ENCODE measurements around the gene SMAP2.
"Not testable (repeated sequence)": the region's sequence is repeated elsewhere in the genome, so short reads cannot be mapped to it uniquely, and the experiment has no call there.

DNA sequence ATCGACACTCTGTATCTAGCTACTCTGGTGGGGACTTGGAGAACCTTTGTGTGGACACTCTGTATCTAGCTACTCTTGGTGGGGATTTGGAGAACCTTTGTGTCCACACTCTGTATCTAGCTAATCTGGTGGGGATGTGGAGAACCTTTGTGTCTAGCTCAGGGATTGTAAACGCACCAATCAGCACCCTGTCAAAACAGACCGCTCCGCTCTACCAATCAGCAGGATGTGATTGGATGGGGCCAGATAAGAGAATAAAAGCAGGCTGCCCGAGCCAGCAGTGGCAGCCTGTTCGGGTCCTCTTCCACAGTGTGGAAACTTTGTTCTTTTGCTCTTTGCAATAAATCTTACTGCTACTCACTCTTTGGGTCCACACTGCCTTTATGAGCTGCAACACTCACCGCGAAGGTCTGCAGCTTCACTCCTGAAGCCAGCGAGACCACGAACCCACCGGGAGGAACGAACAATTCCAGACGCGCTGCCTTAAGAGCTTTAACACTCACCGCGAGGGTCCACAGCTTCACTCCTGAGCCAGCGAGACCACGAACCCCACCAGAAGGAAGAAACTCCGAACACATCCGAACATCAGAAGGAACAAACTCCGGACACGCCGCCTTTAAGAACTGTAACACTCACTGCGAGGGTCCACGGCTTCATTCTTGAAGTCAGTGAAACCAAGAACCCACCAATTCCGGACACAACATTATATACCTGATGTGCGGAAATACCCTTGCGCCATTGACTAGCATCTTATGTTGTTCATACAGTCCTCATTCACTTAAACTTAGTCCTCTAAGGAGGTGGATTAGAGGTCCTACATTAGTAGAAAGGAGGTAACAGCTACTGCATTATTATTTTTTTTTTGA, 15.2 kb downstream of the SMAP2 start:
- TF ChIP-seq POLR2AphosphoS5 (IDR thresholded peaks at IDR 0.05; ENCODE audit: borderline replicate concordance, low read depth, low read length); EZH2 (IDR thresholded peaks at IDR 0.05): not testable (repeated sequence)
